Stomach (tissue), 9 donors: ENCODE data around the gene ZNF311. TPM values are rescaled to one million over a fixed set of nuclear protein-coding genes. Genes with fewer than 3 reads are reported as not detected.

Experiments used
- DNase-seq, 2 donors: peaks; one replicate each; pipeline versions ENCODE4 v3.0.0 to v3.0.0-alpha.2; 2013 to 2019
- H3K27ac ChIP-seq, 5 donors: fragments of 200-600 bp in 4 of 5; sonication (generic) in 4 of 5; one replicate each; pipeline ENCODE4 v1.5.1; 2013 to 2019; ENCODE audit warnings: mild to moderate bottlenecking in 1 of 5, moderate library complexity in 1 of 5
- H3K27me3 ChIP-seq, 3 donors: fragments of 200-600 bp; sonication (generic); one replicate each; pipeline ENCODE4 v1.5.1; 2017 to 2019; ENCODE audit warnings: mixed run types in 1 of 3
- H3K36me3 ChIP-seq, 4 donors: fragments of 200-600 bp; sonication (generic); 1 replicate in 3 of 4; 2 replicates in 1 of 4; pipeline ENCODE4 v1.5.1; 2016 to 2019
- H3K4me1 ChIP-seq, 4 donors: fragments of 200-600 bp; sonication (generic); one replicate each; pipeline ENCODE4 v1.5.1; 2016 to 2019
- H3K4me3 ChIP-seq, 4 donors: fragments of 200-600 bp; sonication (generic) in 3 of 4; one replicate each; pipeline ENCODE4 v1.5.1; 2016 to 2019; ENCODE audit warnings: mild to moderate bottlenecking in 1 of 4
- H3K9me3 ChIP-seq, 4 donors: fragments of 200-600 bp; sonication (generic); one replicate each; pipeline ENCODE4 v1.5.1; 2016 to 2019
- EP300 ChIP-seq: sonication (generic); formaldehyde crosslinking; IDR thresholded peaks from one replicate; pipeline ENCODE4 v1.6.1; 2017; ENCODE audit warnings: antibody characterized with exemption
- POLR2A ChIP-seq, 4 donors: fragments of 450-650 bp; IDR thresholded peaks; one replicate each; pipeline ENCODE4 v1.6.1; 2016; ENCODE audit warnings: antibody characterized with exemption in 4 of 4, control low read depth in 2 of 4, mild to moderate bottlenecking in 1 of 4, moderate library complexity in 1 of 4
- POLR2AphosphoS5 ChIP-seq, 3 donors: sonication (generic); formaldehyde crosslinking; IDR thresholded peaks; one replicate each; pipeline ENCODE4 v1.6.1; 2016; ENCODE audit warnings: antibody characterized with exemption in 3 of 3
- WGBS, 5 donors: extraction: QIAGEN DNeasy Blood & Tissue Kit in 3 of 5; methylation state at CpG; one replicate each; pipeline versions ENCODE4 v1.1.5 to v1.1.7; 2013 to 2018; 5-methylcytosine and 5-hydroxymethylcytosine counted together
- intact Hi-C: fragments of 100-400 bp; cut with DNase I; formaldehyde crosslinking; loops from one replicate; pipeline ENCODE4 v1.15.1; 2023; ENCODE audit warnings: low total_unique reads
- polyA plus RNA-seq, 3 donors: library from polyadenylated mRNA; stranded (reverse); fragments of 200-250 nt; gene quantifications; one replicate each; pipeline ENCODE4 v1.2.3, GENCODE V29; 2013
- total RNA-seq, 5 donors: library from RNA; depleted of rRNA; stranded (reverse); fragments of >200 nt; gene quantifications; one replicate each; pipeline versions ENCODE4 v1.1.0 to v1.2.3, GENCODE V29; 2014 to 2016
- TF ChIP-seq, protein P1 (sequence below), 7 experiments: fragments of 450-650 bp in 4 of 7; fragments of 200-600 bp in 3 of 7; sonication (generic) in 3 of 7; IDR thresholded peaks; one replicate each; pipeline ENCODE4 v1.5.1; 2016 to 2019; ENCODE audit warnings: antibody characterized with exemption in 7 of 7, control low read depth in 2 of 7, mild to moderate bottlenecking in 1 of 7
- donor health status: healthy with polysubstance abuse.
- donor health status: Bipolar disorder and iron deficiency.
- donor health status: healthy.

The ZNF311 gene
- total and polyA plus RNA-seq, 8 donors = 0.50 to 6.7 (median 0.73) TPM; not detected in 1

DNA sequence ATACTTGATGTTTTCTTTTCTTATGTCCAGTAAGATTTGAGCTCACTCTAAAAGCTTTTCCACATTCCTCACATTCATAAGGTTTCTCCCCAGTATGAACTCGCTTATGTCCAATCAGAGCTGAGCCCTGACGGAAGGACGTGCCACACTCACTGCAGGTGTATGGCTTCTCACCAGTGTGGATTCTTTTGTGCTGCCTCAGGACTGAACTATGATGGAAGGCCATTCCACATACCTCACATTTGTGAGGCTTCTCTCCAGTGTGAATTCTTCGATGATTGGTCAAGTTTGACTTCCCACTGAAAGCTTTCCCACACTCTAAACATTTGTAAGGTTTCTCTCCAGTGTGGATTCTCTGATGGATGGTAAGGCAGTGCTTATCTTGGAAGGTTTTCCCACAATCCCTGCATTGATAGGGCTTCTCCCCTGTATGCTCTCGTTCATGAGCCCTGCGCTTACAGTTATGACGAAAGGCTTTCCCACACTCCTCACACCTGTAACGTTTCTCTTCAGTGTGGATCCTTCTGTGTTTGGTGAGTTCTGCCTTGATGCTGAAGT is 9.9 kb downstream of the ZNF311 start:
- no peak for DNase-seq
- Histone ChIP-seq H3K4me1 (no peaks in the 10 kb centered on the region), H3K36me3 (peaks cover 0 to 14% (median 3%) of the 10 kb centered on the region in 4 donors), H3K4me3 (no peak overlapping the region), H3K27me3 (peaks cover 0 to 4% (median 4%) of the 10 kb centered on the region in 3 donors), H3K27ac (no peak overlapping the region), H3K9me3 (peaks cover 0 to 12% (median 11%) of the 10 kb centered on the region in 4 donors)
- intact Hi-C loops = no loop called here
- TF ChIP-seq, protein P1, sequence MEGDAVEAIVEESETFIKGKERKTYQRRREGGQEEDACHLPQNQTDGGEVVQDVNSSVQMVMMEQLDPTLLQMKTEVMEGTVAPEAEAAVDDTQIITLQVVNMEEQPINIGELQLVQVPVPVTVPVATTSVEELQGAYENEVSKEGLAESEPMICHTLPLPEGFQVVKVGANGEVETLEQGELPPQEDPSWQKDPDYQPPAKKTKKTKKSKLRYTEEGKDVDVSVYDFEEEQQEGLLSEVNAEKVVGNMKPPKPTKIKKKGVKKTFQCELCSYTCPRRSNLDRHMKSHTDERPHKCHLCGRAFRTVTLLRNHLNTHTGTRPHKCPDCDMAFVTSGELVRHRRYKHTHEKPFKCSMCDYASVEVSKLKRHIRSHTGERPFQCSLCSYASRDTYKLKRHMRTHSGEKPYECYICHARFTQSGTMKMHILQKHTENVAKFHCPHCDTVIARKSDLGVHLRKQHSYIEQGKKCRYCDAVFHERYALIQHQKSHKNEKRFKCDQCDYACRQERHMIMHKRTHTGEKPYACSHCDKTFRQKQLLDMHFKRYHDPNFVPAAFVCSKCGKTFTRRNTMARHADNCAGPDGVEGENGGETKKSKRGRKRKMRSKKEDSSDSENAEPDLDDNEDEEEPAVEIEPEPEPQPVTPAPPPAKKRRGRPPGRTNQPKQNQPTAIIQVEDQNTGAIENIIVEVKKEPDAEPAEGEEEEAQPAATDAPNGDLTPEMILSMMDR (IDR thresholded peaks at IDR 0.05) = no peak
- TF ChIP-seq EP300 (no peak), POLR2A (IDR thresholded peaks at IDR 0.05) (no peak), POLR2AphosphoS5 (IDR thresholded peaks at IDR 0.05) (no peak)
- 90 to 96% (median 94%) methylated on average over 8 of the region's 8 CpGs for WGBS, 5 donors

DNA sequence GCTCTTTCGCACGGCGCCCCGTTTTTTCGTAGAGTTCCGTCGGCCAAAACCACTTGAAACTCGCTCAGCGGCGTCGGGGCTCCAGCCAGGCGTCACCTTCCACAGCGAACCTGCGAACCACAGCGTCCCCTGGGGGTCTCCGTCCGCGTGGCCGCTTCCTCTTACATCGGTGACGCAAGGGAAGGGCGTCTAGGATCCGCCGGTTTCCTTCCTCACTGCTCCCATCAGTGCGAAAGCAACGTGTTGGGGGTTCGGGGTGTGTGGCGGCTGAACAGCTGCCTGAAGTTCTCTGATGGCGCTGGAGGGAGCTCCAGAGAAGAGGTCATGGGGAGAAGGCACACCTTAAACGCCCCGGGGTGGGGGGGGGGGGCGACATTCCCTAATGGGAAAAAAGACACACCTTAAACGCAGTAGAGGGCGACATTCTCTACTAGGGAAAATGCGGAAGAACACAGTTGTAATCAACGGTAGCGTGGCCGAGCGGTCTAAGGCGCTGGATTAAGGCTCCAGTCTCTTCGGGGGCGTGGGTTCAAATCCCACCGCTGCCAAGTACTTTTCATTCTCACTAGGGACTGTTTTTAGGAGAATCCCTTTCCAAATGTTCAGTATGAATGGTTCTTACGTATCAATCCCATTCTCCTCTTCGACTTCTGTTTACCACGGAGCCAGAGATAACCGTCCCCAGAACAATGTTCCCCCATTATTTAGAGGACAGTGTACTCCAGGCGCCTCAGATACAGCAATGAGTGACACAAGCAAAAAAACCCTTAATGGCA is 16.4 kb downstream of the ZNF311 start:
- intact Hi-C loops = no loop called here
- DNase-seq = peak; percentile 39 to 90
- peaks cover 0 to 15% (median 5%) of the 10 kb centered on the region in 4 donors for H3K9me3 ChIP-seq
- H3K36me3 ChIP-seq = no peaks in the 10 kb centered on the region
- peaks cover 0 to 23% (median 4%) of the 10 kb centered on the region in 4 donors for H3K4me1 ChIP-seq
- H3K27ac ChIP-seq = no peak overlapping the region
- no peak for TF ChIP-seq POLR2AphosphoS5 (IDR thresholded peaks at IDR 0.05)
- TF ChIP-seq EP300 = no peak
- TF ChIP-seq POLR2A (IDR thresholded peaks at IDR 0.05) = no peak
- TF ChIP-seq, protein P1 (IDR thresholded peaks at IDR 0.05) = no peak
- H3K4me3 ChIP-seq = peak overlapping the region; percentile 15 to 31 (median 22)
- peaks cover 0 to 28% (median 18%) of the 10 kb centered on the region in 3 donors for H3K27me3 ChIP-seq
- 9 to 17% (median 16%) methylated on average over 36 to 48 of the region's 48 CpGs for WGBS, 5 donors

DNA sequence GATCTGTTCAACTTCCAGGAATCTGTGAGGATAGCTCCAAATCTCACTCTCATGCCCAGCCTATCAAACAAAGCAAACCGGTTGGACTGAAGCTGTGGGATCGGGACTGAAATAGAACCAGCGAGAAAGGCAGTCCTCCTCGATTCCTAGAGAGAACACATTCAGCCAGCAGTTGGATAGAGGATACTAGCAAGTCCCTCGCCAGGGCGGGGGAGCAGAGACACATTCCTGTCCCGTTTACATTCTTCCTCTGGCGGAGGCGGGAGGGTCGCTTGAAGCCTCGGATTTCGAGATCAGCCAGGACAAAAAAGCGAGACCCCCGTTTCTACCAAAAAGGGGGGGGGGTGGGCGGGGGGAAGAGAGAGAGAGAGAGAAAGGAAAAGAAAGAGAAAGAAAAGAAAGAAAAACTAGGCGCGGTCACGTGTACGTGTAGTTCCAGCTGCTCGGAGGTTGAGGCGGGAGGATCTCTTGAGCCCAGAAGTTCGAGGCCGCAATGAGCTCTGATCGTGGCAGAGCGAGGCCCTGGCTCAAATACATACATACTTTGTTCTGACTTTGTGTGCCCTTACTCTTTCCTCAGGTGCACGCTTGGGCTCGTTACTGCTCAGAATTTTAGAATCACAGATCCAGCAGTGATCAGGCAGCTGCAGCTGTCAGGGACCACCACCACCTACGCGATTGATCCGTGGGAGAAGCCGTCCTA is 19.5 kb downstream of the ZNF311 start:
- peak; percentile 86 to 98 for DNase-seq
- H3K4me3 ChIP-seq = peak overlapping the region; percentile 49 to 57 (median 56)
- intact Hi-C loops = no loop called here
- peaks cover 0 to 24% (median 14%) of the 10 kb centered on the region in 3 donors for H3K27me3 ChIP-seq
- TF ChIP-seq, protein P1 (IDR thresholded peaks at IDR 0.05) = no peak
- TF ChIP-seq POLR2A (IDR thresholded peaks at IDR 0.05) = no peak
- TF ChIP-seq EP300 = no peak
- TF ChIP-seq POLR2AphosphoS5 (IDR thresholded peaks at IDR 0.05) = peak; percentile 52 to 80 (median 78)
- H3K4me1 ChIP-seq = peaks cover 0 to 45% (median 15%) of the 10 kb centered on the region in 4 donors
- peak overlapping the region; percentile 47 to 90 (median 82) for H3K27ac ChIP-seq
- 10 to 13% (median 10%) methylated on average over 28 to 31 of the region's 31 CpGs for WGBS, 5 donors
- H3K36me3 ChIP-seq = no peaks in the 10 kb centered on the region
- peaks cover 0 to 15% (median 5%) of the 10 kb centered on the region in 4 donors for H3K9me3 ChIP-seq

DNA sequence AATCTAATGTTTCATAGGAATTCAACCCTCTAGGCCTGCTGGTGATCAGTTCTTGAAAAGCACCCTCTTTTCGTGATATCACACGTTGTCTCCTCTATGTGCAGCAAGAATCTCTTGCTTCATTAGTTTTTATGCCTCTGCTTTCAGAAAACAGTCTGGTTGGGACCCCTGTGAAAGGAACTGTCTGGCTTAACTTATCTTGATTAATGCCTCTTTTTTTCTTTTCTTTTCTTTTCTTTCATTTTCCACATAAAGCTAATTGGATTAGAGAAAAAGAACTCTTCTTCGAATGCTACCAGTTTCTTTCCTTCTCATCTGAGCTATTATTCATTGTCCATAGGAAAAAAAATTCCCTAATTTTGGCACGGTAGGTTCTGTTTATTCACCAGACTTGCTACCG is 21.3 kb downstream of the ZNF311 start:
- Histone ChIP-seq H3K4me3 (no peak overlapping the region), H3K27ac (no peak overlapping the region), H3K36me3 (no peaks in the 10 kb centered on the region), H3K27me3 (peaks cover 0 to 14% (median 8%) of the 10 kb centered on the region in 3 donors), H3K9me3 (peaks cover 0 to 14% (median 4%) of the 10 kb centered on the region in 4 donors), H3K4me1 (peaks cover 0 to 50% (median 18%) of the 10 kb centered on the region in 4 donors)
- WGBS, 5 donors = 68 to 84% (median 74%) methylated on average over 5 of the region's 5 CpGs
- intact Hi-C loops = loop anchor here (5.0 kb wide), 1 partner anchor 42 kb away; no protein-coding TSS in a partner anchor
- TF ChIP-seq POLR2AphosphoS5 (IDR thresholded peaks at IDR 0.05) = no peak
- TF ChIP-seq EP300 = no peak
- TF ChIP-seq, protein P1 (IDR thresholded peaks at IDR 0.05) = no peak
- no peak for TF ChIP-seq POLR2A (IDR thresholded peaks at IDR 0.05)
- no peak for DNase-seq
